HepG2 (cell line): Measurements from ENCODE around the gene GNAZ. TPM values are rescaled to one million over a fixed set of nuclear protein-coding genes. Genes with fewer than 3 reads are reported as not detected.

Experiments
- ATAC-seq: fragments of 200-7000 bp; cut with Tn5 transposase; 3 replicates; pipeline ENCODE4 v1.9.1; 2020; ENCODE audit warnings: mild to moderate bottlenecking, moderate library complexity
- BruUV-seq: library from RNA; stranded (reverse); fragments of 400-500 nt; replicated peaks from 2 replicates; lab custom pipeline; 2021; lab: Mats Ljungman, UMichigan
- CTCF ChIA-PET: fragments of 300-600 bp; formaldehyde crosslinking; extraction: SDS; loops from one replicate; lab custom pipeline; 2021; ENCODE audit warnings: low total read pairs, inconsistent platforms, low intra/inter-chr PET ratio; lab: Yijun Ruan, JAX
- POLR2A ChIA-PET: fragments of 350-600 bp; sonication (Branson Sonifier 250); formaldehyde crosslinking; loops from one replicate; lab custom pipeline; 2020; ENCODE audit warnings: antibody characterized with exemption, inconsistent platforms; lab: Yijun Ruan, JAX
- DNase-seq: peaks from one replicate; pipeline ENCODE4 v3.0.0-alpha.2; 2015; ENCODE audit warnings: low spot score
- FAIRE-seq: peaks from 3 replicates; lab custom pipeline; 2011; peaks lifted over from hg19 to GRCh38; lab: Jason Lieb, UNC
- H2AFZ ChIP-seq: one replicate; pipeline ENCODE4 v1.6.1; 2011; ENCODE audit warnings: low read length, inconsistent platforms
- H3K27ac ChIP-seq: fragments of 300-600 bp; 3 replicates; pipeline ENCODE4 v1.8.0; 2011; ENCODE audit warnings: mixed run types, mild to moderate bottlenecking, mixed read lengths, low read length, inconsistent platforms; ENCODE audit not compliant: insufficient read depth; ENCODE audit errors: extremely low read length
- H3K27me3 ChIP-seq, 2 experiments: fragments of 200-600 bp in 1 of 2; 2 replicates in 1 of 2; 3 replicates in 1 of 2; pipeline versions ENCODE4 v1.6.0 to v1.8.0; 2011; ENCODE audit warnings: low read length in 2 of 2, mild to moderate bottlenecking in 2 of 2, moderate library complexity in 2 of 2, inconsistent platforms in 1 of 2; ENCODE audit not compliant: insufficient read depth in 2 of 2, control insufficient read depth in 1 of 2
- H3K36me3 ChIP-seq, 2 experiments: fragments of 200-600 bp in 1 of 2; replicated peaks in 1 of 2; 2 replicates in 1 of 2; 3 replicates in 1 of 2; pipeline versions ENCODE4 v1.5.1 to v1.8.0; 2011; ENCODE audit warnings: low read length in 2 of 2, inconsistent platforms in 1 of 2; ENCODE audit not compliant: insufficient read depth in 2 of 2, control insufficient read depth in 1 of 2
- H3K4me1 ChIP-seq: 2 replicates; pipeline ENCODE4 v1.5.1; 2012; ENCODE audit warnings: low read length, inconsistent platforms; ENCODE audit not compliant: insufficient read depth
- H3K4me2 ChIP-seq: 2 replicates; pipeline ENCODE4 v1.6.0; 2011; ENCODE audit warnings: low read depth, low read length, inconsistent platforms
- H3K4me3 ChIP-seq, 3 experiments: fragments of 200-600 bp in 1 of 3; sonication (generic), shearing (Covaris generic) in 1 of 3; replicated peaks in 1 of 3; 2 replicates each; pipeline ENCODE4 v1.5.1; 2011 to 2016; ENCODE audit warnings: low read length in 3 of 3, inconsistent platforms in 2 of 3, low read depth in 2 of 3, mild to moderate bottlenecking in 2 of 3, control low read depth in 1 of 3, mixed read lengths in 1 of 3; ENCODE audit not compliant: insufficient read depth in 1 of 3
- H3K79me2 ChIP-seq: one replicate; pipeline ENCODE4 v1.6.1; 2011; ENCODE audit warnings: low read length, inconsistent platforms; ENCODE audit not compliant: insufficient read depth
- H3K9ac ChIP-seq: 2 replicates; pipeline ENCODE4 v1.6.0; 2011; ENCODE audit warnings: mild to moderate bottlenecking, low read depth, low read length, inconsistent platforms; ENCODE audit not compliant: insufficient read depth
- H3K9me3 ChIP-seq: 2 replicates; pipeline ENCODE4 v1.5.1; 2012; ENCODE audit warnings: mild to moderate bottlenecking, low read length
- H4K20me1 ChIP-seq: 2 replicates; pipeline ENCODE4 v1.6.0; 2011; ENCODE audit warnings: inconsistent platforms, mild to moderate bottlenecking, low read length, moderate library complexity; ENCODE audit not compliant: insufficient read depth
- MAZ ChIP-seq, 2 experiments: sonication (generic) in 1 of 2; formaldehyde crosslinking in 1 of 2; IDR thresholded peaks; 2 replicates each; pipeline versions ENCODE4 v1.5.0 to v1.6.1; 2012 to 2020; ENCODE audit warnings: low read depth in 2 of 2, mild to moderate bottlenecking in 2 of 2, borderline replicate concordance in 1 of 2, improper control_type of control experiment in 1 of 2, low read length in 1 of 2, missing genetic modification reagents in 1 of 2, moderate library complexity in 1 of 2
- REST ChIP-seq, 2 experiments: IDR thresholded peaks; 2 replicates each; pipeline ENCODE4 v1.6.1; 2011 to 2012; ENCODE audit warnings: low read length in 2 of 2, borderline replicate concordance in 1 of 2, low read depth in 1 of 2, mild to moderate bottlenecking in 1 of 2, moderate library complexity in 1 of 2
- ZIK1 ChIP-seq: sonication (generic); formaldehyde crosslinking; IDR thresholded peaks from 2 replicates; pipeline ENCODE4 v1.5.0; 2020; ENCODE audit warnings: mild to moderate bottlenecking, low read depth, missing genetic modification reagents, borderline replicate concordance
- ZMYM3 ChIP-seq: sonication (generic); formaldehyde crosslinking; IDR thresholded peaks from 2 replicates; pipeline ENCODE4 v1.5.1; 2020; ENCODE audit warnings: mild to moderate bottlenecking, missing genetic modification reagents
- ZNF605 ChIP-seq: sonication (generic); formaldehyde crosslinking; IDR thresholded peaks from 2 replicates; pipeline ENCODE4 v1.8.0; 2022; ENCODE audit warnings: mild to moderate bottlenecking, missing genetic modification reagents
- ZSCAN29 ChIP-seq: sonication (generic); formaldehyde crosslinking; conservative IDR thresholded peaks from 2 replicates; pipeline ENCODE4 v1.4.0; 2020; ENCODE audit warnings: mild to moderate bottlenecking, missing genetic modification reagents
- ZZZ3 ChIP-seq: sonication (generic); formaldehyde crosslinking; IDR thresholded peaks from 2 replicates; pipeline ENCODE4 v1.4.0; 2020; ENCODE audit warnings: missing genetic modification reagents, mild to moderate bottlenecking, borderline replicate concordance
- WGBS: methylation state at CpG from one replicate; pipeline ENCODE4 v1.1.6; 2017; ENCODE audit warnings: low lambda C conversion rate; 5-methylcytosine and 5-hydroxymethylcytosine counted together
- in situ Hi-C: cut with HindIII; loops from 2 replicates; pipeline ENCODE4 v1.10.0; 2017; ENCODE audit warnings: low pct_unique_long_range_greater_than_20kb; ENCODE audit not compliant: extremely low pct_ligation_motif_present
- intact Hi-C: fragments of 100-400 bp; cut with micrococcal nuclease; formaldehyde crosslinking; loops from one replicate; pipeline ENCODE4 v1.10.0; 2022; ENCODE audit not compliant: unreplicated experiment
- polyA plus RNA-seq, 8 experiments: library from polyadenylated mRNA; depleted of rRNA in 3 of 8; stranded (reverse) in 7 of 8; unstranded in 1 of 8; fragments of >200 nt; fragmentation: Illumina TruSeq in 4 of 8; extraction: Trizol in 4 of 8; gene quantifications; 2 replicates each; pipeline versions ENCODE4 v1.2.1 to v1.2.3, GENCODE V29; 2011 to 2016; ENCODE audit warnings: low read depth in 4 of 8, missing spikeins in 1 of 8, mixed read lengths in 1 of 8; ENCODE audit not compliant: insufficient read depth in 1 of 8
- total RNA-seq, 5 experiments: library from RNA; depleted of rRNA; stranded (reverse); fragments of >200 nt; fragmentation: Illumina TruSeq; extraction: Trizol; gene quantifications; 2 replicates each; pipeline ENCODE4 v1.2.3, GENCODE V29; 2016; ENCODE audit warnings: low read depth in 1 of 5

GNAZ gene
- total and polyA plus RNA-seq, 2 of the 13 experiments (the other 11 are each of a cell fraction or from before 2014, with no cell fraction given) = 11.4 to 22.3 TPM

- Histone ChIP-seq H3K4me1 (peaks cover 10% of the 10 kb centered on the region; the same call in 1 of the 2 replicates), H3K4me3 (no peak overlapping the region), H3K36me3 (peaks cover 7 to 13% of the 10 kb centered on the region in 2 experiments; a peak in 4 of 5 replicates), H3K79me2 (no peaks in the 10 kb centered on the region), H2AFZ (no peak overlapping the region), H3K9ac (no peak overlapping the region), H3K4me2 (no peak overlapping the region), H3K9me3 (no peaks in the 10 kb centered on the region), H3K27ac (no peak overlapping the region), H4K20me1 (no peaks in the 10 kb centered on the region), H3K27me3 (no peaks in the 10 kb centered on the region)
- FAIRE-seq (no peak), ATAC-seq (no peak), DNase-seq (no peak)
- in situ Hi-C loops = no loop called here
- intact Hi-C loops = no loop called here
- ChIA-PET POLR2A (no interaction called here), CTCF (no interaction called here)
- no TSS peak for BruUV-seq
- WGBS = 97% methylated on average over 6 of the region's 12 CpGs
- TF ChIP-seq ZNF605 = no peak
- TF ChIP-seq ZMYM3 (CRISPR knock-in tag) = no peak
- TF ChIP-seq REST (IDR thresholded peaks at IDR 0.05; ENCODE audit: borderline replicate concordance in 1 of 2, low read depth in 1 of 2, low read length in 2 of 2) = no peak
- no peak for TF ChIP-seq ZZZ3 (CRISPR knock-in tag)
- TF ChIP-seq ZSCAN29 = no peak
- TF ChIP-seq ZIK1 = no peak
- no peak for TF ChIP-seq MAZ (IDR thresholded peaks at IDR 0.05; ENCODE audit: borderline replicate concordance, low read depth, low read length)
- TF ChIP-seq MAZ (CRISPR knock-in tag; IDR thresholded peaks at IDR 0.05; ENCODE audit: low read depth) = no peak
These were observed 34.1 kb downstream of the GNAZ start for GRCh38 chr22:23104187-23104971.
